Activated B cell treated with CpG ODN at 0.5 μM for 24 hours (primary cell): Measurements from ENCODE around the gene FASTK. TPM values are rescaled to one million over a fixed set of nuclear protein-coding genes. Genes with fewer than 3 reads are reported as not detected.

Source experiments
- ATAC-seq: fragments of 200-7000 bp; cut with Tn5 transposase; one replicate; pipeline ENCODE4 v1.10.0; 2021; ENCODE audit warnings: low read depth, mild to moderate bottlenecking, moderate library complexity
- CTCF ChIA-PET: fragments of 350-600 bp; sonication (Branson Sonifier 250); formaldehyde crosslinking; loops from one replicate; lab custom pipeline; 2021; ENCODE audit warnings: antibody characterized with exemption; lab: Charles Lee
- POLR2A ChIA-PET: fragments of 350-600 bp; sonication (Branson Sonifier 250); formaldehyde crosslinking; loops from one replicate; lab custom pipeline; 2021; ENCODE audit warnings: antibody characterized with exemption; lab: Charles Lee
- DNase-seq: peaks from one replicate; pipeline ENCODE4 v3.0.0; 2022
- H3K27ac Mint-ChIP-seq: one replicate; pipeline ENCODE4 v1.8.0; 2020; ENCODE audit warnings: mixed read lengths
- H3K27me3 Mint-ChIP-seq: one replicate; pipeline ENCODE4 v1.8.0; 2021; ENCODE audit warnings: mixed read lengths
- H3K36me3 Mint-ChIP-seq: one replicate; pipeline ENCODE4 v1.8.0; 2021; ENCODE audit warnings: low read depth, mixed read lengths
- H3K4me1 Mint-ChIP-seq: one replicate; pipeline ENCODE4 v1.8.0; 2021; ENCODE audit warnings: mixed read lengths
- H3K4me3 Mint-ChIP-seq: one replicate; pipeline ENCODE4 v1.8.0; 2020; ENCODE audit warnings: mild to moderate bottlenecking, mixed read lengths
- H3K9me3 Mint-ChIP-seq: one replicate; pipeline ENCODE4 v1.8.0; 2020; ENCODE audit warnings: mixed read lengths
- intact Hi-C: fragments of 100-400 bp; cut with micrococcal nuclease; formaldehyde crosslinking; loops from one replicate; pipeline ENCODE4 v1.15.1; 2024
- total RNA-seq: library from RNA; stranded (reverse); gene quantifications from 2 replicates; pipeline ENCODE4 v1.2.3, GENCODE V29; 2022
- TF ChIP-seq, protein P1 (sequence below): fragments of 200-600 bp; IDR thresholded peaks from one replicate; pipeline ENCODE4 v1.8.0; 2022; ENCODE audit warnings: antibody characterized with exemption, mild to moderate bottlenecking

FASTK gene
- total RNA-seq, 1 donor from 2014 or later = 103 TPM

DNA sequence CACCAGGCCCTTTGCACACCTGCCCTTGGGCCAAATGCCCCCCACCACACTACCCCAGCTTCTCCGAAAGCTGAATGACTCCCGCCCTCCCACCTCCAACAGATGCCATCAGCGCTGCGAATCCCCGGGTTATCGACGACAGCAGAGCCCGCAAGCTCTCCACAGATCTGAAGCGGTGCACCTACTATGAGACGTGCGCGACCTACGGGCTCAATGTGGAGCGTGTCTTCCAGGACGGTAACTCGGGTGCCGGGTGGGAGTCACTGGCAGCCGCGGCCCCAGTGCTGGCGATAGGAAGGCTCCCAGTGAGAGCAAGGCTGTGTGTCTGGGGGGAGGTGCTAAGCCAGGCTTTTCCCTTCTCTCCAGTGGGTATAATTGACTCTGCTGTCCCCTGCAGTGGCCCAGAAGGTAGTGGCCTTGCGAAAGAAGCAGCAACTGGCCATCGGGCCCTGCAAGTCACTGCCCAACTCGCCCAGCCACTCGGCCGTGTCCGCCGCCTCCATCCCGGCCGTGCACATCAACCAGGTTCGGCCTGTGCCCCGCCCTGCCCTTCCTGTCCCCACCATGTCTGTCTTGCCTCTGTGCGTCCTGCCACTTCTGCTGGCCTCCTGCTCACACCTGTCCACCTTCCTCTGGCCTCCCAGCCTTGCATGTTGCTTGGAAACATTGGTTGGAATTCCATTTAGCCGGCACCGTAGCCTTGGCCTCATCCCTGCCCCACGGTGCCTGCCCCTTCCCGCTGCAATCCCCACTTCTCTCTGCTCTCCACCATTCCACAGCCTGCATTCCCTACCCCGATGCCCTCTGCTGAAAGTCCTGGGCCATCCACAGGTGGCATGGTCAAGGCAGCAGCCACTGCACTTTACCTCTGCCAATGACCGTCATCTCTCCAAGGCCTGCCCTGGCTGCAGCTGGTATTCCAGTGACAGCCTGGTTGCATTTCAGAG is 37.8 kb upstream of the FASTK start:
- TF ChIP-seq, protein P1, sequence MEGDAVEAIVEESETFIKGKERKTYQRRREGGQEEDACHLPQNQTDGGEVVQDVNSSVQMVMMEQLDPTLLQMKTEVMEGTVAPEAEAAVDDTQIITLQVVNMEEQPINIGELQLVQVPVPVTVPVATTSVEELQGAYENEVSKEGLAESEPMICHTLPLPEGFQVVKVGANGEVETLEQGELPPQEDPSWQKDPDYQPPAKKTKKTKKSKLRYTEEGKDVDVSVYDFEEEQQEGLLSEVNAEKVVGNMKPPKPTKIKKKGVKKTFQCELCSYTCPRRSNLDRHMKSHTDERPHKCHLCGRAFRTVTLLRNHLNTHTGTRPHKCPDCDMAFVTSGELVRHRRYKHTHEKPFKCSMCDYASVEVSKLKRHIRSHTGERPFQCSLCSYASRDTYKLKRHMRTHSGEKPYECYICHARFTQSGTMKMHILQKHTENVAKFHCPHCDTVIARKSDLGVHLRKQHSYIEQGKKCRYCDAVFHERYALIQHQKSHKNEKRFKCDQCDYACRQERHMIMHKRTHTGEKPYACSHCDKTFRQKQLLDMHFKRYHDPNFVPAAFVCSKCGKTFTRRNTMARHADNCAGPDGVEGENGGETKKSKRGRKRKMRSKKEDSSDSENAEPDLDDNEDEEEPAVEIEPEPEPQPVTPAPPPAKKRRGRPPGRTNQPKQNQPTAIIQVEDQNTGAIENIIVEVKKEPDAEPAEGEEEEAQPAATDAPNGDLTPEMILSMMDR = no peak
- ATAC-seq = no peak
- ChIA-PET POLR2A (no interaction called here), CTCF (no interaction called here)
- no peak for DNase-seq
- Mint-ChIP-seq H3K4me3 (no peak overlapping the region), H3K4me1 (peaks cover 2% of the 10 kb centered on the region), H3K27ac (no peak overlapping the region), H3K36me3 (peaks cover 2% of the 10 kb centered on the region), H3K9me3 (no peaks in the 10 kb centered on the region), H3K27me3 (peaks cover 14% of the 10 kb centered on the region)
- intact Hi-C loops = no loop called here

DNA sequence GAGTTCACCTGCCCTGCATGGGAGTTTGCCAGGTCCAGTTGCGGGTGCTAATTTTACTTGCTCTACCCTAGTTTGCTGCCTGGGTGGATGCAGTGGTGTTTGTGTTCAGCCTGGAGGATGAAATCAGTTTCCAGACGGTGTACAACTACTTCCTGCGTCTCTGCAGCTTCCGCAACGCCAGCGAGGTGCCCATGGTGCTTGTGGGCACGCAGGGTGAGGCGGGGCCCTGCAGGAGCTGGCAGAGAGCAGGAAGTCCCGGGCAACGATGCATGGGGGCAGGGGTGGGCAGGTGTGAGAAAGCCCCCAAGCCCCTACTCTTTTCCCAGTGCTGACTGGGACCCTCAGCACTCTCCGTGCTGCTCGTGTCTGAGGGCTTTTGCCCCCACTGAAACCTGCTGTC is 37.0 kb upstream of the FASTK start:
- ChIA-PET POLR2A (no interaction called here), CTCF (no interaction called here)
- TF ChIP-seq, protein P1 = no peak
- H3K27ac Mint-ChIP-seq = no peak overlapping the region
- H3K4me3 Mint-ChIP-seq = no peak overlapping the region
- ATAC-seq (peak; percentile 47), DNase-seq (no peak)
- peaks cover 2% of the 10 kb centered on the region for H3K4me1 Mint-ChIP-seq
- H3K36me3 Mint-ChIP-seq = peaks cover 2% of the 10 kb centered on the region
- H3K27me3 Mint-ChIP-seq = peaks cover 20% of the 10 kb centered on the region
- intact Hi-C loops = no loop called here
- no peaks in the 10 kb centered on the region for H3K9me3 Mint-ChIP-seq

DNA sequence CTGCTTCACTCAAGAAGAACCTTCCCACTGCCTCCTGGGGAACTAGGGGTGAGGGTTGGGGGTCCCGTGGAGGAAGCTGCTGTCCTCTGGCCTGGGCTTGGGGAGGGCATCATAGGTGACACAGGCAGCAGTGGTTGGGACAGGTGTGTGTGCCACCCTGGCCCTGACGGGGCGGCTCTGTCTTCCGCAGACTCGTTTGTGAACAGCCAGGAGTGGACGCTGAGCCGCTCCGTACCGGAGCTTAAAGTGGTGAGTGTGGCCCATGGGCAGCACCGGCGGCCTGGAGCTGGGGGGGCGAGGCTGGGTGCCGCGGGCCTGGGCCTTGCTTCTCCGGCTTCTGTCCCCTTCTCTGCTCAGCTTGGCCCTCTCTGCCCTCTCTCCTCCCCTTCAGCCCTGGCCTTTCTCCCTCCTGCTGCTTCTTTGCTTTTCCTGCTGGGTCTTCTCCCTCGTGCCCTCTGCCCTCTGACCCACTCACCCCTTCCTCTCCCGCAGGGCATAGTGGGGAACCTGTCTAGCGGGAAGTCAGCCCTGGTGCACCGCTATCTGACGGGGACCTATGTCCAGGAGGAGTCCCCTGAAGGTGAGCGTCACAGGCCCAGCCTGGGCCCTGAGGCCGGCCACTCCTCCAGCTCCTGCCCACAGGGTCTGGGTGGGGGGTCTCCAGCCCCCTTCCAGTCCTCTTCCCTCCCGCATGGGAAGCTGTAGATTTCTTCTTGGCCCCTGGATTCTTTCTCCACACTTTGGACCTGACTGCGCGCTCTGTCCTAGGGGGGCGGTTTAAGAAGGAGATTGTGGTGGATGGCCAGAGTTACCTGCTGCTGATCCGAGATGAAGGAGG is 36.2 kb upstream of the FASTK start:
- intact Hi-C loops = no loop called here
- ChIA-PET POLR2A (no interaction called here), CTCF (no interaction called here)
- H3K4me1 Mint-ChIP-seq = peaks cover 2% of the 10 kb centered on the region
- TF ChIP-seq, protein P1 = no peak
- H3K27me3 Mint-ChIP-seq = peaks cover 25% of the 10 kb centered on the region
- peaks cover 2% of the 10 kb centered on the region for H3K36me3 Mint-ChIP-seq
- H3K4me3 Mint-ChIP-seq = no peak overlapping the region
- ATAC-seq (no peak), DNase-seq (no peak)
- H3K9me3 Mint-ChIP-seq = no peaks in the 10 kb centered on the region
- no peak overlapping the region for H3K27ac Mint-ChIP-seq

DNA sequence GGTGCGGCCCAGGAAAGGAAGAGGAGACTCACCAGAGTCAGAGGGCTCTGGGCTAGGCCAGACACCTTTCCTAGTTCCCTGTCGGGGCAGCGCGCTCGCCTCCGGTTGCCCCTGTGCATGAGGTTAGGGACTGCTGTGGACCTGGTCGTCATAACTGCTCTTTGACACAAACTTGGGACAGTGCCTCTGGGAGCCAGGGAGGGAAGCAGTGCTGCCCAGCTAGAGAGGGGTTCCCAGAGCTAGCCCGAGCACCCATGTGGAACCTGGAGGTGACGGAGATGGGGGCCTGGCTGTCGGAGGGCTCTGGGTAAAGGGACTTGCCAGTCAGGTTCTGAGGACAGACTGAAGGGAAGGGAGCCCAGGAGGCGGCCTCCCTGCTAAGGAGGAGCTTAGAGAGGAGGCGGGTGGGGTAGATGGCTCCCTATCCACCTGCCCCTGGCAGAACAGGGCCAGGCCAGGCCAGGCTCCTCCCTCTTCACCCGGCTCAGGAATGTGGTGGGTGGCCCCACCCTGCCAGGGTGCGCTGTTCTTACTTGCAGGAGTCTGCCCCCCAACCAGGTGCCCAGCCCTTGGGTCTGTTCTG is 35.3 kb upstream of the FASTK start:
- TF ChIP-seq, protein P1 = no peak
- ChIA-PET CTCF (interaction anchor here (1.2 kb wide), 1 partner anchor 8 kb away, joined by 6 read pairs; no protein-coding TSS in a partner anchor), POLR2A (no interaction called here)
- Mint-ChIP-seq H3K27me3 (peaks cover 26% of the 10 kb centered on the region), H3K9me3 (no peaks in the 10 kb centered on the region), H3K36me3 (no peaks in the 10 kb centered on the region), H3K27ac (no peak overlapping the region), H3K4me3 (peak overlapping the region; percentile 59), H3K4me1 (peaks cover 2% of the 10 kb centered on the region)
- no peak for DNase-seq
- no peak for ATAC-seq
- intact Hi-C loops = no loop called here
